DOHH2 (cell line): ENCODE measurements around the gene LUZP1.

ENCODE experiments used
- H3F3A ChIP-seq: fragments of 200-600 bp; sonication (generic), shearing (Covaris generic); 2 replicates; pipeline ENCODE4 v1.6.0; 2016; ENCODE audit warnings: antibody characterized with exemption, mild to moderate bottlenecking; ENCODE audit not compliant: control insufficient read depth, insufficient read depth
- H3K27ac ChIP-seq: fragments of 200-600 bp; sonication (generic); 2 replicates; pipeline ENCODE4 v1.5.1; 2014; ENCODE audit warnings: low read depth, mild to moderate bottlenecking, low read length, moderate library complexity
- H3K27me3 ChIP-seq: fragments of 200-600 bp; sonication (generic); 2 replicates; pipeline ENCODE4 v1.6.1; 2014; ENCODE audit warnings: mild to moderate bottlenecking, low read length, mixed read lengths; ENCODE audit not compliant: control insufficient read depth
- H3K36me3 ChIP-seq: fragments of 200-600 bp; sonication (generic); 2 replicates; pipeline ENCODE4 v1.6.1; 2014; ENCODE audit warnings: mild to moderate bottlenecking, low read length, moderate library complexity, mixed read lengths; ENCODE audit not compliant: control insufficient read depth
- H3K4me1 ChIP-seq: fragments of 200-600 bp; sonication (generic); 2 replicates; pipeline ENCODE4 v1.6.1; 2014; ENCODE audit warnings: mild to moderate bottlenecking, low read length, mixed read lengths; ENCODE audit not compliant: control insufficient read depth
- H3K4me2 ChIP-seq: fragments of 200-600 bp; sonication (generic); 2 replicates; pipeline ENCODE4 v1.6.0; 2014; ENCODE audit warnings: mild to moderate bottlenecking, low read length, moderate library complexity
- H3K4me3 ChIP-seq: fragments of 200-600 bp; sonication (generic); 2 replicates; pipeline ENCODE4 v1.5.1; 2014; ENCODE audit warnings: mild to moderate bottlenecking, low read length, mixed read lengths
- H3K79me2 ChIP-seq: fragments of 200-600 bp; sonication (generic); 2 replicates; pipeline ENCODE4 v1.6.1; 2014; ENCODE audit warnings: mild to moderate bottlenecking, low read length, mixed read lengths; ENCODE audit not compliant: control insufficient read depth
- H3K9me2 ChIP-seq: fragments of 200-600 bp; sonication (generic); replicated peaks from 2 replicates; pipeline ENCODE4 v1.6.1; 2014; ENCODE audit warnings: mild to moderate bottlenecking, low read length, mixed read lengths; ENCODE audit not compliant: control insufficient read depth
- H3K9me3 ChIP-seq: fragments of 200-600 bp; sonication (generic); 2 replicates; pipeline ENCODE4 v1.6.1; 2014; ENCODE audit warnings: antibody characterized with exemption, low read length, mixed read lengths; ENCODE audit not compliant: control insufficient read depth, insufficient read depth
- H4K20me1 ChIP-seq: fragments of 200-600 bp; sonication (generic); 2 replicates; pipeline ENCODE4 v1.6.0; 2014; ENCODE audit warnings: low read depth, mild to moderate bottlenecking, antibody characterized with exemption, low read length, moderate library complexity; ENCODE audit not compliant: control insufficient read depth, insufficient read depth
- CTCF ChIP-seq: fragments of 200-600 bp; sonication (generic); IDR thresholded peaks from one replicate; pipeline ENCODE4 v1.5.1; 2014; ENCODE audit warnings: antibody characterized with exemption, mild to moderate bottlenecking, low read depth, low read length; ENCODE audit not compliant: poor library complexity, severe bottlenecking
- EZH2phosphoT487 ChIP-seq: fragments of 200-600 bp; sonication (generic); IDR thresholded peaks from 2 replicates; pipeline ENCODE4 v1.6.1; 2017; ENCODE audit warnings: borderline replicate concordance, mild to moderate bottlenecking, antibody characterized with exemption, low read length, moderate library complexity, mixed read lengths

The LUZP1 gene

GRCh38 chr1:23177438-23178380 is 9.1 kb upstream of the LUZP1 start:
- peak overlapping the region; percentile 78 for H3K4me3 ChIP-seq
- H3K27ac ChIP-seq = no peak overlapping the region
- H3K79me2 ChIP-seq = no peaks in the 10 kb centered on the region
- no peaks in the 10 kb centered on the region for H4K20me1 ChIP-seq
- peaks cover 42% of the 10 kb centered on the region for H3K4me1 ChIP-seq
- peak overlapping the region; percentile 97 for H3K4me2 ChIP-seq
- peaks cover 6% of the 10 kb centered on the region; the same call in 1 of the 2 replicates for H3F3A ChIP-seq
- no peaks in the 10 kb centered on the region for H3K9me2 ChIP-seq
- H3K36me3 ChIP-seq = no peaks in the 10 kb centered on the region
- H3K27me3 ChIP-seq = peaks cover 14% of the 10 kb centered on the region
- peak; percentile 30; the same call in 1 of the 2 replicates for TF ChIP-seq EZH2phosphoT487
- no peak for TF ChIP-seq CTCF
- no peaks in the 10 kb centered on the region for H3K9me3 ChIP-seq

GRCh38 chr1:23177031-23177430 is 8.4 kb upstream of the LUZP1 start:
- Histone ChIP-seq H3K36me3 (no peaks in the 10 kb centered on the region), H4K20me1 (no peaks in the 10 kb centered on the region), H3K4me3 (peak overlapping the region; percentile 78), H3K9me2 (no peaks in the 10 kb centered on the region), H3F3A (peaks cover 6% of the 10 kb centered on the region; the same call in 1 of the 2 replicates), H3K27me3 (peaks cover 14% of the 10 kb centered on the region), H3K4me2 (peak overlapping the region; percentile 97), H3K4me1 (peaks cover 42% of the 10 kb centered on the region), H3K27ac (no peak overlapping the region), H3K9me3 (no peaks in the 10 kb centered on the region), H3K79me2 (no peaks in the 10 kb centered on the region)
- TF ChIP-seq EZH2phosphoT487 (no peak), CTCF (no peak)

- no peak overlapping the region for H3K4me3 ChIP-seq
- H4K20me1 ChIP-seq = no peaks in the 10 kb centered on the region
- peaks cover 48% of the 10 kb centered on the region for H3K4me1 ChIP-seq
- H3F3A ChIP-seq = peaks cover 2% of the 10 kb centered on the region; the same call in 1 of the 2 replicates
- H3K27ac ChIP-seq = no peak overlapping the region
- TF ChIP-seq EZH2phosphoT487 = no peak
- no peak for TF ChIP-seq CTCF
- no peaks in the 10 kb centered on the region for H3K36me3 ChIP-seq
- H3K27me3 ChIP-seq = peaks cover 14% of the 10 kb centered on the region
- H3K4me2 ChIP-seq = no peak overlapping the region
- no peaks in the 10 kb centered on the region for H3K9me3 ChIP-seq
- H3K79me2 ChIP-seq = no peaks in the 10 kb centered on the region
- no peaks in the 10 kb centered on the region for H3K9me2 ChIP-seq
These were observed 5.9 kb upstream of the LUZP1 start for GRCh38 chr1:23174426-23175110.
